HAP-1 (cell line): ENCODE measurements around the gene LETMD1.

Experiments
- DNase-seq, 2 experiments: peaks; one replicate each; pipeline ENCODE4 v3.0.0-alpha.2; 2016 to 2020; ENCODE audit warnings: low spot score in 2 of 2
- H3K27me3 ChIP-seq: fragments of 250-450 bp; sonication (Bioruptor Pico); 2 replicates; pipeline ENCODE4 v1.5.1; 2020; ENCODE audit warnings: low read depth, mild to moderate bottlenecking, moderate library complexity
- H3K36me3 ChIP-seq: fragments of 250-450 bp; sonication (Bioruptor Pico); replicated peaks from 2 replicates; pipeline ENCODE4 v1.5.1; 2020; ENCODE audit warnings: mild to moderate bottlenecking
- H3K4me1 ChIP-seq: fragments of 250-450 bp; sonication (Bioruptor Pico); 2 replicates; pipeline ENCODE4 v1.5.1; 2020; ENCODE audit warnings: mild to moderate bottlenecking
- H3K4me3 ChIP-seq: fragments of 250-450 bp; sonication (Bioruptor Pico); 2 replicates; pipeline ENCODE4 v1.5.1; 2020; ENCODE audit warnings: mild to moderate bottlenecking, moderate library complexity
- H3K9me3 ChIP-seq: fragments of 250-450 bp; sonication (Bioruptor Pico); 2 replicates; pipeline ENCODE4 v1.5.1; 2020; ENCODE audit warnings: mild to moderate bottlenecking, moderate library complexity
- in situ Hi-C: fragments of 300-500 bp; cut with MboI; formaldehyde crosslinking; loops from 3 replicates; pipeline ENCODE4 v1.14.3; 2020; ENCODE audit warnings: low sequenced_read_pairs, inconsistent platforms, mixed read lengths

LETMD1 gene

DNA sequence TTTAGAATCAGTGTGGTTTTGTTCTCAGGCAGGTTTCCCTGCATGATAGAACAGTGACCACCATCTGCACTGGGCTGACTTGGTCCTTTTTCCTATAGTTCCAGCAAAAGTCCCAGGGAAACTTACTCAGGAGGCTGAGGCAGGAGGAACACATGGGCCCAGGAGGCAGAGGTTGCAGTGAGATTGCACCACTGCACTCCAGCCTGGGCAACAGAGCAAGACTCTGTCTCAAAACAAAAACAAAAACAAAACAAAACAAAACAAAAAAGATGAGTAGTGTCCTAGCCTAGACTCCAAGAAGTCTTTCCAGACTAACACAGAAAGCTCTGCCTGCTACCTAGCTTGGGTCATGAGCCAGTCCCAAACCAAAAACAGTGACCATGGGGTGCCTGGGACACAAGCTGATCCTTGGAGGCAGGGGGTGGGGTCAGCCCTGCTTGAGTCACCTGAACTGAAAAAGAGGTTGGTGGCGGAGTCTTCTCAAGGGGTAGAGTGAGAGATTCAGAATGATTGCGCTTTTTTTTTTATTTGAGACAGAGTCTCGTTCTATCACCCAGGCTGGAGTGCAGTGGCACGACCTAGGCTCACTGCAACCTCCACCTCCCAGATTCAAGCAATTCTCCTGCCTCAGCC is 14.6 kb upstream of the LETMD1 start:
- Histone ChIP-seq H3K4me3 (no peak overlapping the region), H3K36me3 (no peaks in the 10 kb centered on the region), H3K4me1 (peaks cover 5% of the 10 kb centered on the region), H3K27me3 (no peaks in the 10 kb centered on the region), H3K9me3 (no peaks in the 10 kb centered on the region)
- in situ Hi-C loops = no loop called here
- DNase-seq = no peak

DNA sequence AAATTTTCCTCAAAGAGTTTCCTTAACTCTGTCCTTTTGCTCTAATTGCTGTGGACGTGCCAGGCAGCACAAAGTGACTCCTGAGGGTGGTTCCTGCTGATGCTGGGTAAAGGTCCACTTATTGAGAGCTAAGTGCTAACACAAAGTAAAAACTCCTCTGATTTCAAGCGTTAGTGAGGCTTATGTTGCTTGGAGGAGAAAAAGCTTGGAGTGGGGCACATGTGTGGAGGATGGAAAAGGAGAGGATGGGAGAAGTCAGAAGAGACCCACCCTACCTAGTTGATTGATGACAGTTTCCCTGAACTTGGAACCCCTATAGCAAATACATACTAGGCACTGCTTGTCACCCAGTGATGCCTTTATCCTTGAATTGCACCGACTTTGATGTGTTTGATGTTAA is 11.8 kb upstream of the LETMD1 start:
- no peak overlapping the region for H3K4me3 ChIP-seq
- no peaks in the 10 kb centered on the region for H3K27me3 ChIP-seq
- no peak for DNase-seq
- no peaks in the 10 kb centered on the region for H3K4me1 ChIP-seq
- no peaks in the 10 kb centered on the region for H3K36me3 ChIP-seq
- in situ Hi-C loops = no loop called here
- H3K9me3 ChIP-seq = no peaks in the 10 kb centered on the region

DNA sequence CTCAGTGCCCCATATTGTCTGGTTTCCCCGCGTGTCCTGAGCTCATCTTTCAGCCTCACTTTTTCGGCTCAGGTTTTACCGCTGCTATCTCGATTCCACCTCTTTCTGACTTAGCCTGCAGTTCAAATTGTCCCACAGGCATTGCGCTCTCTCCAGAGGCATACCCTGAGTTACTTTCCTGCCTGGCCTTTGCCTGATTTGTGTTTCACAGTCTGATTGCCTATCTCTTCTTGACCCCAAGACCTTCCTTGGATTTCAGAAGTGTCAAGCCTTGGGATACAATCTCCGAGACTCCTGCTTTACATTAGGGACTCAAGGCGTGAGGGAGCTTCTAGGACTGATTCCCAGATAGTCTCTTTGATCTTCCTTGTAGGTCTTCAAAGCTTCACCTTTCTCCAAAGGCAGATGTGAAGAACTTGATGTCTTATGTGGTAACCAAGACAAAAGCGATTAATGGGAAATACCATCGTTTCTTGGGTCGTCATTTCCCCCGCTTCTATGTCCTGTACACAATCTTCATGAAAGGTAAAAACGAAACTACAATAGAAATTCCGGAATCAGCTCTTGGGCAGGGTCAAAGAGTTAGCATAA is 629 bp downstream of the LETMD1 start:
- Histone ChIP-seq H3K36me3 (peaks cover 33% of the 10 kb centered on the region), H3K9me3 (no peaks in the 10 kb centered on the region), H3K27me3 (no peaks in the 10 kb centered on the region), H3K4me1 (peaks cover 10% of the 10 kb centered on the region), H3K4me3 (peak overlapping the region; percentile 69)
- no peak for DNase-seq
- in situ Hi-C loops = no loop called here

DNA sequence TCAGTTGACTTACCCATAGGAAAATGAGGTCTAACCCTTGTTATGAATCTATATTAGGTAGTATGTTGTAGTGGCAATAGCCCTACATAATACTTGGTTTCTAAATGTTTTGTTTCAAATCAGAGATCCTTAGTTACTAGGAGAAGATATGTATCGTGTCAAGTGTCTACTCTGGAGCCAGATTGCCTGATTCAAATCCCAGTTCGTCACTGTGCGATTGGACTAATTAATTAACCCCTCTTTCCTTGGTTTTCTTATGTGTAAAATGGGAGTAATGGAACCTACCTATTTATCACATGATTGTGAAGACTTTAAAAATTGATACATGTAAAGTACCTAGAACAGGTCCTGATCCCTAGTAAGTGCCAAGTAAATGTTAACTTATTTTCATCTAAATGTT is 1.4 kb downstream of the LETMD1 start:
- H3K9me3 ChIP-seq = no peaks in the 10 kb centered on the region
- peaks cover 10% of the 10 kb centered on the region for H3K4me1 ChIP-seq
- H3K36me3 ChIP-seq = peaks cover 41% of the 10 kb centered on the region
- H3K4me3 ChIP-seq = peak overlapping the region; percentile 69
- no peak for DNase-seq
- in situ Hi-C loops = no loop called here
- H3K27me3 ChIP-seq = no peaks in the 10 kb centered on the region

DNA sequence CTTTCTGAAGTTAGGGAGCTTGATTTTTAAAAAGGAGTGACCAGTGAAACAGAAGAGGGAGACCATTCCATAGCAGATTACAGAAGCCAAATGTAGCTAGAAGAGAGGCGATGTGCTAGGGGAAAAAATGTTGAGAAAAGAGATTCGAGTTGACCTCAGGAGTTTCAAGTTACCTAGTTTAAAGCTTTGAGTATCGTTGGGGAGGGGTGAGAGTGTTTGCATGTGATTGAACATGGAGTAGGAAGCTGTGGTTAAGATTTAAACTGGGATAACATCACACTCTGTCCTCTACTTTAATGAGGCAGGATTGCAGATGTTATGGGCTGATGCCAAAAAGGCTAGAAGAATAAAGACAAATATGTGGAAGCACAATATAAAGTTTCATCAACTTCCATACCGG is 3.7 kb downstream of the LETMD1 start:
- Histone ChIP-seq H3K36me3 (peaks cover 60% of the 10 kb centered on the region), H3K9me3 (no peaks in the 10 kb centered on the region), H3K27me3 (no peaks in the 10 kb centered on the region), H3K4me1 (peaks cover 10% of the 10 kb centered on the region), H3K4me3 (no peak overlapping the region)
- DNase-seq = no peak
- in situ Hi-C loops = no loop called here

DNA sequence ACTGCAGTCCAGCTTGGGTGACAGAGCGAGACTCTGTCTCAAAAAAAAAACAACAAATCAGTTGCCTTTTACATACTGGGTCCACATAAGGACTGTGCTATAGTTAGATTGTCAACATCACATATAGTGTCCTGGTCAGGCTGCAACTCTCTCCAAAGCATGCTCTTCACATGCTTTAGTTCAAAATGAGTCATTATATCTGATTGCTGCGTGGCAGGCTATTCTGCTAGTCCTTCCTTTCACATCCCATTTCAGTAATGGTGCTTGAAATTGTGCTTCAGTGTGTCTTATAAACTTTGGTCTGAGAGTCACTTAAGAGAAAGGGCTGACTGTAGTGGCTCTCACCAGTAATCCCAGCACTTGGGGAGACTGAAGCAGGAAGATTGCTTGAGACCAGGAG is 6.9 kb downstream of the LETMD1 start:
- H3K9me3 ChIP-seq = no peaks in the 10 kb centered on the region
- H3K4me3 ChIP-seq = no peak overlapping the region
- no peaks in the 10 kb centered on the region for H3K27me3 ChIP-seq
- H3K36me3 ChIP-seq = peaks cover 86% of the 10 kb centered on the region
- H3K4me1 ChIP-seq = peaks cover 7% of the 10 kb centered on the region; the same call in 1 of the 2 replicates
- DNase-seq = no peak
- in situ Hi-C loops = no loop called here

DNA sequence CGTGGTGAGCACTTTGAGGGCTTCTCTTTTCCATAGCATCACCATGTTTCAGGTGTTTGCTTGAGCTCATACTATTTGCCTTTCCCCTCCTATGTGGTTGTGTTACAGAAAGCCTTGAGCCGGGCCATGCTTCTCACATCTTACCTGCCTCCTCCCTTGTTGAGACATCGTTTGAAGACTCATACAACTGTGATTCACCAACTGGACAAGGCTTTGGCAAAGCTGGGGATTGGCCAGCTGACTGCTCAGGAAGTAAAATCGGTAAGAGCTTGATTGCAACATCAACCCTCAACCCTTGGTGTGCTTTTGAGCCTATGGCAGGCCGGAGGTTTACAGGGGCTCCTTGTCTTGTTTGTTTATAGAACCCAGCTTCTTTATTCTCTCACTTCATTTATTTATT is 8.1 kb downstream of the LETMD1 start:
- in situ Hi-C loops = no loop called here
- DNase-seq = no peak

DNA sequence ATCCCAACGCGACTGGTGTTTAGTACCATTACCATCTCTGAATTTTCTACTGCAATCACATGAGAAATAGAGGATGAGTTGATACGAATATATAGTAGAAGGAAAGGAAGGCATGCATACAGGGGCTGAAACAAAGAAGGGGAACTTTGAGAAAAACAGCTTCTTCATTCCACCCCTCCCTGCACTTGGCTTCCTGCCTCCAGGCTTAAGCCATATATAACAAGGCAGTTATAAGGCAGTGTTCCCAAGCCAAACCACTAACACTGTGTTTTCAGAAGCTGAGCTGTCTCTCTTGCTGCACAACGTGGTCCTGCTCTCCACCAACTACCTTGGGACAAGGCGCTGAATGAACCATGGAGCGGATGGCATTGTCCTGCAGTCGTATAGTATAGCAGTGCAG is 11.0 kb downstream of the LETMD1 start:
- Histone ChIP-seq H3K9me3 (no peaks in the 10 kb centered on the region), H3K36me3 (peaks cover 93% of the 10 kb centered on the region), H3K27me3 (no peaks in the 10 kb centered on the region), H3K4me3 (no peak overlapping the region), H3K4me1 (no peaks in the 10 kb centered on the region; the same call in 1 of the 2 replicates)
- no peak for DNase-seq
- in situ Hi-C loops = no loop called here

More for the DNA sequence above, 8.1 kb downstream of the LETMD1 start:
- Histone ChIP-seq H3K27me3 (no peaks in the 10 kb centered on the region), H3K36me3 (peaks cover 91% of the 10 kb centered on the region), H3K4me1 (peaks cover 4% of the 10 kb centered on the region; the same call in 1 of the 2 replicates), H3K9me3 (no peaks in the 10 kb centered on the region), H3K4me3 (no peak overlapping the region)

DNA sequence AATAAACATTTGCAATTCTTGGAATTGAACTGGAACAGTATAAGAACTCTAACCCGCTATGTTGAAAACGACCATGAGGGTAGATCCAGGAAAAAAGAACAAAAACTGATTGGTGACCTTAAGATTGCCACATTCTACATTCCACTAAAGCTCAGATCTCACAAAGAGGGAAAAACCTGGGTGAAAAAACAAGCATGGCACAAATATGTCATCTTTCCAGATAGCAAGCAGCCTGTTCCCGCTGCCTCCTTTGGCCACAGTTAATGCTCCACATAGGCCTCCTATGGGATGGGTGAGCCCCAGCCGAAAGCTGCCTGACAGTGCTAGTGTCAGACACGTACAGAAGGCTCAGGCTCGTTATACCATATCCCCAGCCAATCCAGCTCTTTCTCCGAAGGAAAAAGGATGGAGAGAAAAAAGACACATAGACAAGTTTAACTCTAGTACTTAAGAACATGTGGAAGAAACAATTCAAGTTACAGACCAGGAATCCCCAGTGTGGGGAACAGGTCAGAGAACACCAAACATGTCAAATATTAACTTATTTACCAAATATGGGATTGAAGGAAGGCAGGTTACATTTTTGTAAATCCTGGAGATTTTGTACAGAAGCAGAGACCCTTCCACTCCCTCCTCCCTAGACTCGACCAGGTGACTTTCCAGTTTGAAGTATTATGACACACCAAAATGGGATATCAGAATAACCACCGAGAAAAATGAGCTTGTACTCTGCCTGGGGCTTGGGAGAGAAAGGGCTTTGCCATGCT is 14.7 kb downstream of the LETMD1 start:
- in situ Hi-C loops = no loop called here
- peaks cover 91% of the 10 kb centered on the region for H3K36me3 ChIP-seq
- H3K4me3 ChIP-seq = no peak overlapping the region
- no peaks in the 10 kb centered on the region for H3K4me1 ChIP-seq
- H3K27me3 ChIP-seq = no peaks in the 10 kb centered on the region
- H3K9me3 ChIP-seq = no peaks in the 10 kb centered on the region
- DNase-seq = no peak

DNA sequence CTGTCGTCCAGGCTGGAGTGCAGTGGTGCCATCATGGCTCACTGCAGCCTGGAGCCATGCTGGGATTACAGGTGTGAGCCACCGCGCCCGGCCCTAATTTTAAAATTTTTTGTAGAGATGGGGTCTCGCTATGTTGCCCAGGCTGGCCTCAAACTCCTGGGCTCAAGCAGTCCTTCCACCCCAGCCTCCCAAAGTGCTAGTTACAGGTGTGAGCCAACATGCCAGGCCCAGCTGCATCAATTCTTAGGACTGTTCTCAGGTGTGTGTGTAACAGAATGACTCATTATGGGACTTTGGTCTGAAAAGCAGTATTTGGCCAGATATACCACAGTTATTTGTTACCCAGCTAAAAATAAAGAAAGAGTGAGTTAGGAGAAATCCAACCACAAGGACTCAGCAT is 17.4 kb downstream of the LETMD1 start:
- Histone ChIP-seq H3K4me3 (no peak overlapping the region), H3K27me3 (no peaks in the 10 kb centered on the region), H3K36me3 (peaks cover 78% of the 10 kb centered on the region), H3K9me3 (no peaks in the 10 kb centered on the region), H3K4me1 (no peaks in the 10 kb centered on the region)
- no peak for DNase-seq
- in situ Hi-C loops = no loop called here

DNA sequence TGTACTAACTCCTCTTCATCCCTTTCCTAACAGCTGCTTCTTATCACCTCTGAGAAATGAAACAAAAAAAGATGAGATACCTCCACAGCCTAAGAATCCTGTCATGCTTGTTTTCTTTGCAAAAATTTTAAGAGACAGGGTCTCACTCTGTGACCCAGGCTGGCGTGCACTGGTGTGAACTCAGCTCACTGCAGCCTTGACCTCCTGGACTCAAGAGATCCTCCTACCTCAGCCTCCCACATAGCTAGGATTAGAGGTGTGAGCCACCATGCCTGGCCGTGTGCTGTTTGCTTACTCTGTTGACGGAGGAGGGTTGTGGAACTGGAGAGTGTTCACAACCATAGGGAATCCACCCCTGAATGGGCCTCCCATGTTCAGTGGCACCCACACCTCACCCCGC is 19.1 kb downstream of the LETMD1 start:
- no peaks in the 10 kb centered on the region for H3K4me1 ChIP-seq
- H3K36me3 ChIP-seq = peaks cover 76% of the 10 kb centered on the region
- H3K9me3 ChIP-seq = no peaks in the 10 kb centered on the region
- in situ Hi-C loops = no loop called here
- no peaks in the 10 kb centered on the region for H3K27me3 ChIP-seq
- H3K4me3 ChIP-seq = no peak overlapping the region
- DNase-seq = no peak

DNA sequence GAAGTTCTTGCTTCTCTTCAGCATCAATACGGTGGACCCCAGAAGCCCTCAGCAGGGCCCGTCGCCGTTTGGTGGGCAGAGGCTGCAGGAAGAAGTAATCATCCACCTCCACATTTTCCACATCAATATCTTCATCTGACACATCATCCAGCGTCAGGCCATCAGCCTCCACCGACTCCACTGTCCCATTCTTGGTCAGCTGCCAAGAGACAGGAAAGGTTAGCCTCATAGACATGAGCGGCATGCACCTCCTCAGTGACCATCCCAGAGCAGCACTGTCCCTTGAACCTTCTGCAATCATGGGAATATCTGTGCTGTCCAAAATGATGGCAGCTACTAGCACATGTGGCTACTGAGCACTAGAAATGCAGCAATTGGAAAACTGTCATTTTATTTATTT is 19.6 kb downstream of the LETMD1 start:
- DNase-seq = no peak
- Histone ChIP-seq H3K4me1 (no peaks in the 10 kb centered on the region), H3K36me3 (peaks cover 75% of the 10 kb centered on the region), H3K27me3 (no peaks in the 10 kb centered on the region), H3K9me3 (no peaks in the 10 kb centered on the region), H3K4me3 (no peak overlapping the region)
- in situ Hi-C loops = no loop called here

DNA sequence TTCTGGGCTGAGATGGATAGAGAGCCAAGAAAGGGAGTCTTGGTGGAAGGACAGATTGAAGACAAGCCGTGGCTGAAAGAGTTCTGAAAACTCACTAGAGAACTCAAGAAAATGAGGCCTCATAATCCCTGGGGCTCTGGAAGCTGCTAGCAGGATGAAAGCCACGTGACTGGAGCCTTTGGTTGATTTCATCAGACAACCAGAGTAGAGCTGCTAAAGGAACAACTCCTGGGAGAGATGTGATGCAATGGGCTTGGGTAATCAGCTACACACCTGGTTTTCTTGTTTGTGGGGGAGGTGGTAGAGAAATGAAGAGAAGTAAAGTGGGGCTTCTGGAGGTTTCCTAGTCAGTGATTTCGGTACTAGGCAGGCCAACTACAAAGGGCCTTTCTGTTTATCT is 21.9 kb downstream of the LETMD1 start:
- in situ Hi-C loops = no loop called here
- Histone ChIP-seq H3K36me3 (peaks cover 59% of the 10 kb centered on the region), H3K4me1 (no peaks in the 10 kb centered on the region), H3K4me3 (no peak overlapping the region), H3K27me3 (no peaks in the 10 kb centered on the region), H3K9me3 (no peaks in the 10 kb centered on the region)
- no peak for DNase-seq

DNA sequence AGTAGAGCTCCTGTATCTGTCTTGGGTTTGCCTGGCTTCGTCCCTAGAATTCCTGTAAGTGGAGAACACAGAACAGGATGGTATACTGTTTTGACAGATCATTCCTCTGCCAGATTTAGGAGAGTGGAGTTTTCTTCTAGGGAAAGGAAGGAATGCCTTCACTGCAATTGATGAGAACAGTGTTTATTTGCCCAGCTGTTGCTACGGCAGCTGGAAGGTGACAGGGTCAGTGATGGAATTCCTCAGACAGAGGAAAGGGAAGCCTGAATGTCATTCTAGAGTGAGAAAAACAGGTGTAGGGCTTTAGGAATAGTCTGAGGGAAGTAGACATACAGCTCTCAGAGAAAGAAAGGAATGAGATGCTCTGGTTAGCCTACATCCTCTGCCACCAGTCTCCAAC is 23.5 kb downstream of the LETMD1 start:
- in situ Hi-C loops = no loop called here
- no peaks in the 10 kb centered on the region for H3K27me3 ChIP-seq
- no peak for DNase-seq
- H3K36me3 ChIP-seq = peaks cover 48% of the 10 kb centered on the region
- H3K4me3 ChIP-seq = no peak overlapping the region
- no peaks in the 10 kb centered on the region for H3K9me3 ChIP-seq
- no peaks in the 10 kb centered on the region for H3K4me1 ChIP-seq
